Fibroblast of lung (primary cell): ENCODE measurements around the gene ERRFI1. TPM values are rescaled to one million over a fixed set of nuclear protein-coding genes. Genes with fewer than 3 reads are reported as not detected.
A peak's percentile ranks its signal among the peaks of the same experiment; 100 is the strongest.

Experiments used
- DNase-seq, 2 donors: peaks; one replicate each; pipeline versions ENCODE4 v3.0.0 to v3.0.0-alpha.2; 2010; ENCODE audit warnings: low read depth in 2 of 2
- H2AFZ ChIP-seq: 2 replicates; pipeline ENCODE4 v1.5.1; 2012; ENCODE audit warnings: low read length, control low read depth, inconsistent platforms
- H3K27ac ChIP-seq: 2 replicates; pipeline ENCODE4 v1.5.1; 2011; ENCODE audit warnings: low read length, control low read depth; ENCODE audit not compliant: insufficient read depth
- H3K27me3 ChIP-seq: 2 replicates; pipeline ENCODE4 v1.5.1; 2011; ENCODE audit warnings: mild to moderate bottlenecking, low read length; ENCODE audit not compliant: control insufficient read depth, insufficient read depth
- H3K36me3 ChIP-seq: 2 replicates; pipeline ENCODE4 v1.5.1; 2011; ENCODE audit warnings: low read length; ENCODE audit not compliant: control insufficient read depth, insufficient read depth
- H3K4me1 ChIP-seq: 2 replicates; pipeline ENCODE4 v1.5.1; 2011; ENCODE audit warnings: low read length; ENCODE audit not compliant: control insufficient read depth, insufficient read depth; ENCODE audit errors: extremely low read depth
- H3K4me2 ChIP-seq: 2 replicates; pipeline ENCODE4 v1.5.1; 2011; ENCODE audit warnings: low read length, control low read depth; ENCODE audit not compliant: insufficient read depth; ENCODE audit errors: extremely low read depth
- H3K4me3 ChIP-seq, 4 experiments: fragments of 200-600 bp in 1 of 4; sonication (generic) in 1 of 4; replicated peaks in 1 of 4; 2 replicates each; pipeline ENCODE4 v1.5.1; 2011 to 2016; ENCODE audit warnings: low read length in 4 of 4, low read depth in 3 of 4, mild to moderate bottlenecking in 3 of 4, control low read depth in 2 of 4, inconsistent platforms in 1 of 4, mixed read lengths in 1 of 4; ENCODE audit not compliant: insufficient read depth in 1 of 4; ENCODE audit errors: control extremely low read depth in 1 of 4
- H3K79me2 ChIP-seq: 2 replicates; pipeline ENCODE4 v1.5.1; 2012; ENCODE audit warnings: mild to moderate bottlenecking, low read length, inconsistent platforms; ENCODE audit not compliant: control insufficient read depth, insufficient read depth
- H3K9ac ChIP-seq: 2 replicates; pipeline ENCODE4 v1.5.1; 2011; ENCODE audit warnings: mild to moderate bottlenecking, low read length, control low read depth; ENCODE audit not compliant: insufficient read depth
- H3K9me3 ChIP-seq: 2 replicates; pipeline ENCODE4 v1.5.1; 2012; ENCODE audit warnings: low read depth, low read length; ENCODE audit not compliant: control insufficient read depth, insufficient read depth
- H4K20me1 ChIP-seq: 2 replicates; pipeline ENCODE4 v1.5.1; 2011; ENCODE audit warnings: low read length; ENCODE audit not compliant: control insufficient read depth, insufficient read depth; ENCODE audit errors: extremely low read depth
- EZH2 ChIP-seq: IDR thresholded peaks from 2 replicates; pipeline ENCODE4 v1.5.1; 2012; ENCODE audit warnings: low read length, control low read depth, mild to moderate bottlenecking; ENCODE audit errors: missing control alignments
- polyA plus RNA-seq, 2 donors: library from polyadenylated mRNA; depleted of rRNA in 1 of 2; stranded (reverse) in 1 of 2; unstranded in 1 of 2; fragments of >200 nt; gene quantifications; 2 replicates each; pipeline ENCODE4 v1.2.1, GENCODE V29; 2011 to 2012; ENCODE audit warnings: missing spikeins in 1 of 2
- total RNA-seq: library from RNA; depleted of rRNA; stranded (reverse); fragments of >200 nt; gene quantifications from 2 replicates; pipeline ENCODE4 v1.2.1, GENCODE V29; 2014
- TF ChIP-seq, protein P1 (sequence below), 2 donors: IDR thresholded peaks in 1 of 2; conservative IDR thresholded peaks in 1 of 2; 1 replicate in 1 of 2; 2 replicates in 1 of 2; pipeline ENCODE4 v1.5.1; 2011 to 2012; ENCODE audit warnings: low read length in 2 of 2, control low read depth in 1 of 2, inconsistent platforms in 1 of 2, low read depth in 1 of 2, mild to moderate bottlenecking in 1 of 2

The ERRFI1 gene
- total and polyA plus RNA-seq, 2 donors (not counting 1 experiment from before 2014, with no cell fraction given): 46.2 to 105 TPM

DNA sequence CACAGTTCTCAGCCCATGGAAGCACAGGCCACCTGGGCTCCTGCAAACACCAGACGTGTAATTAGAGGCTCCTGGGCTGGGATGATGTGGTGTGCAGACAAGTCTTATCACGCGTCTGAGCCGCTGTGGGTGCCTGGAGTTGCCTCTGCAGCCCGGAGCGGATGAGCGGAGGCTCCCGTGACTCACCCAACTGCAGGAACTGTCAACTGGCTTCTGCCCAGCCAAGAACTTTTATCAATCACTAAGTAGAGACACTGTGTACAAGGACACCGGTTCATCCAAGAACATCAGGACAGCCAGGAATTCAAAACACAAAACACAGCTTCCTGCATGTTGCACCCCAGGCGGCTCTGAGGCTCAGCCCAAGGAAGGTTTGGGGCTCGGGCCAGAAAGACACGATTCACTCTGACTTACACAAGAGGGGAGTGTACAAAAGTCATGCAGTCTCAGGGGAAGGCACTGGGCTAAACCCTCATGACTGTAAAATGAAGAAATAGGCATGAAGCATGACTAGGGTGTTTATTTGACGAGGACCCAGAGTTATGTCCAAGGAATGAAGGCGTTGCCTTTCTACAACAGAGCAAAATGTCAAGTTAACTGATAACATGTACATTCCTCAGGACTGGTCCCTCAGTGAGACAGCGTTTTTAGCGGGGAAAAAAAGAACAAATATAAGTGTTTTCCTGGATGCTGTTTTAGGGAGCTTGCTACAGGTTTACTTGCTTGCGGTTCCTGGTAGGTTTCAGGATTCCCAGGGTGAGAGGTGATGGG lies 21.1 kb downstream of the ERRFI1 start:
- Histone ChIP-seq H3K79me2 (no peaks in the 10 kb centered on the region), H4K20me1 (no peaks in the 10 kb centered on the region), H2AFZ (peak overlapping the region; percentile 43), H3K4me2 (peak overlapping the region; percentile 72), H3K9me3 (no peaks in the 10 kb centered on the region), H3K27ac (peak overlapping the region; percentile 96), H3K4me3 (peak overlapping the region in 3 of 4 experiments; percentile 13 to 26 (median 21)), H3K36me3 (peaks cover 3% of the 10 kb centered on the region), H3K9ac (peak overlapping the region; percentile 57), H3K27me3 (no peaks in the 10 kb centered on the region), H3K4me1 (peaks cover 31% of the 10 kb centered on the region)
- DNase-seq: peak; percentile 95 to 99
- no peak for TF ChIP-seq EZH2
- TF ChIP-seq, protein P1, sequence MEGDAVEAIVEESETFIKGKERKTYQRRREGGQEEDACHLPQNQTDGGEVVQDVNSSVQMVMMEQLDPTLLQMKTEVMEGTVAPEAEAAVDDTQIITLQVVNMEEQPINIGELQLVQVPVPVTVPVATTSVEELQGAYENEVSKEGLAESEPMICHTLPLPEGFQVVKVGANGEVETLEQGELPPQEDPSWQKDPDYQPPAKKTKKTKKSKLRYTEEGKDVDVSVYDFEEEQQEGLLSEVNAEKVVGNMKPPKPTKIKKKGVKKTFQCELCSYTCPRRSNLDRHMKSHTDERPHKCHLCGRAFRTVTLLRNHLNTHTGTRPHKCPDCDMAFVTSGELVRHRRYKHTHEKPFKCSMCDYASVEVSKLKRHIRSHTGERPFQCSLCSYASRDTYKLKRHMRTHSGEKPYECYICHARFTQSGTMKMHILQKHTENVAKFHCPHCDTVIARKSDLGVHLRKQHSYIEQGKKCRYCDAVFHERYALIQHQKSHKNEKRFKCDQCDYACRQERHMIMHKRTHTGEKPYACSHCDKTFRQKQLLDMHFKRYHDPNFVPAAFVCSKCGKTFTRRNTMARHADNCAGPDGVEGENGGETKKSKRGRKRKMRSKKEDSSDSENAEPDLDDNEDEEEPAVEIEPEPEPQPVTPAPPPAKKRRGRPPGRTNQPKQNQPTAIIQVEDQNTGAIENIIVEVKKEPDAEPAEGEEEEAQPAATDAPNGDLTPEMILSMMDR (conservative IDR thresholded peaks at IDR 0.05 in 1 of 2, IDR thresholded peaks at IDR 0.05 in 1 of 2; ENCODE audit: low read depth in 1 of 2, low read length in 2 of 2): no peak

DNA sequence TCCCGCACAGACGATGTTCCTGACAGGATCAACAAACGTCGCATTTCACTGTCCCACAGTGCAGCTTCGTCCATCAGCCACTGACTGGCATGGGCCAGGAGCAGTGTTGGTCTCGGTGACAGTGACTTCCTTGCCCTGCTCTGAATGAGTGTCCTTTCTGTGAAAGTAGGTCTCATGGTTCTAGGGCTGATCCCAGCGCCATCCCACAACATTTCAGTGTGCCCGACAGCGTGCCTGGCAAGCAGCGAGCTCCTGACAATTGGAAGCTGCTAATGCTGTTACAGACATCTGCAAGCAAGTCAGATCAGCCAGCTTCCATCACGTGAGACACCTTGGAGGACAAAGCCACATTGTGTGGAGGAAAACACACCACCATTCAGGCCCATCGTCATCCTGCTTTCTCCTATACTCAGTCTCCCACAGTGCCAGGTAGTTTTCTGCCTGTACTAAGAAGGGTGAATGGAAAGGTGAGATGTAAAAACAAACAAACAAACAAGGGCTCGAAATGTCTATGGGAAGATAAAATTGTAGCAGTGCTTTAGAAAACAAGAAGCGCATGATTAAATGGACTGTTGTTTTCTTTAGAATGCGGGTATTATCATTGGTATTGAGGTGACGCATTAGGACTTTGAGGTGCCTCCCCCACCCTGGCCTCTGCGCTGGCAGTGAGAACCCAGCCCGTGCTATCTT lies 21.9 kb downstream of the ERRFI1 start:
- Histone ChIP-seq H3K27me3 (no peaks in the 10 kb centered on the region), H3K4me3 (no peak overlapping the region), H3K79me2 (no peaks in the 10 kb centered on the region), H3K4me1 (peaks cover 27% of the 10 kb centered on the region), H3K36me3 (no peaks in the 10 kb centered on the region), H3K9me3 (no peaks in the 10 kb centered on the region), H3K9ac (no peak overlapping the region), H2AFZ (peak overlapping the region; percentile 21), H3K4me2 (peak overlapping the region; percentile 39), H3K27ac (peak overlapping the region; percentile 96), H4K20me1 (no peaks in the 10 kb centered on the region)
- DNase-seq: peak; percentile 12 to 59
- TF ChIP-seq, protein P1 (conservative IDR thresholded peaks at IDR 0.05 in 1 of 2, IDR thresholded peaks at IDR 0.05 in 1 of 2; ENCODE audit: low read depth in 1 of 2, low read length in 2 of 2): no peak
- TF ChIP-seq EZH2: no peak

GRCh38 chr1:8003438-8004112 lies 22.5 kb downstream of the ERRFI1 start:
- Histone ChIP-seq H3K4me1 (peaks cover 27% of the 10 kb centered on the region), H2AFZ (no peak overlapping the region)

More at GRCh38 chr1:8003438-8004112, 22.5 kb downstream of the ERRFI1 start:
- peak overlapping the region; percentile 96 for H3K27ac ChIP-seq
- H3K79me2 ChIP-seq: no peaks in the 10 kb centered on the region
- no peaks in the 10 kb centered on the region for H4K20me1 ChIP-seq
- peak in 1 of 2 donors; percentile 24 for DNase-seq
- no peak overlapping the region for H3K4me3 ChIP-seq
- no peak overlapping the region for H3K4me2 ChIP-seq
- no peaks in the 10 kb centered on the region for H3K27me3 ChIP-seq
- no peaks in the 10 kb centered on the region for H3K9me3 ChIP-seq
- TF ChIP-seq, protein P1 (conservative IDR thresholded peaks at IDR 0.05 in 1 of 2, IDR thresholded peaks at IDR 0.05 in 1 of 2; ENCODE audit: low read depth in 1 of 2, low read length in 2 of 2): no peak
- TF ChIP-seq EZH2: no peak
- no peak overlapping the region for H3K9ac ChIP-seq
- no peaks in the 10 kb centered on the region for H3K36me3 ChIP-seq
